ENCODE results near the gene IL13. TPM values are rescaled to one million over a fixed set of nuclear protein-coding genes. Genes with fewer than 3 reads are reported as not detected.

The IL13 gene
- total RNA-seq, 1 donor = not detected

GRCh38 chr5:132669966-132670882 lies 12.3 kb downstream of the IL13 start:
- Histone ChIP-seq H3K4me3 (ENCODE audit: insufficient read depth, low read length) (no peak overlapping the region), H3K4me1 (ENCODE audit: insufficient read depth, low read length) (peaks cover 15% of the 10 kb centered on the region), H3K36me3 (ENCODE audit: insufficient read depth, low read length) (no peaks in the 10 kb centered on the region), H3K27ac (ENCODE audit: low read depth, low read length) (no peak overlapping the region), H3K4me2 (ENCODE audit: insufficient read depth, low read length) (no peak overlapping the region), H3K27me3 (ENCODE audit: insufficient read depth, low read length) (no peaks in the 10 kb centered on the region), H4K20me1 (ENCODE audit: insufficient read depth, low read length) (no peaks in the 10 kb centered on the region), H2AFZ (ENCODE audit: low read length) (no peak overlapping the region), H3K79me2 (ENCODE audit: insufficient read depth, low read length) (no peaks in the 10 kb centered on the region), H3K9me3 (ENCODE audit: low read depth, low read length) (no peaks in the 10 kb centered on the region)
- TF ChIP-seq CTCF (IDR thresholded peaks at IDR 0.05; ENCODE audit: extremely low read depth, low read depth, low read length) = no peak
- DNase-seq (ENCODE audit: insufficient read length, low spot score, missing footprints) = no peak

- Histone ChIP-seq H3K9me3 (ENCODE audit: low read depth, low read length) (no peaks in the 10 kb centered on the region), H3K36me3 (ENCODE audit: insufficient read depth, low read length) (no peaks in the 10 kb centered on the region), H3K79me2 (ENCODE audit: insufficient read depth, low read length) (no peaks in the 10 kb centered on the region), H2AFZ (ENCODE audit: low read length) (no peak overlapping the region), H3K27ac (ENCODE audit: low read depth, low read length) (no peak overlapping the region), H3K4me3 (ENCODE audit: insufficient read depth, low read length) (no peak overlapping the region), H3K4me1 (ENCODE audit: insufficient read depth, low read length) (peaks cover 19% of the 10 kb centered on the region), H3K4me2 (ENCODE audit: insufficient read depth, low read length) (no peak overlapping the region), H3K27me3 (ENCODE audit: insufficient read depth, low read length) (no peaks in the 10 kb centered on the region), H4K20me1 (ENCODE audit: insufficient read depth, low read length) (no peaks in the 10 kb centered on the region)
- peak; percentile 29 for DNase-seq (ENCODE audit: insufficient read length, low spot score, missing footprints)
- TF ChIP-seq CTCF (IDR thresholded peaks at IDR 0.05; ENCODE audit: extremely low read depth, low read depth, low read length) = no peak
Observed at GRCh38 chr5:132671000-132671399, 13.0 kb downstream of the IL13 start.

GRCh38 chr5:132673488-132673887 lies 15.5 kb downstream of the IL13 start:
- DNase-seq (ENCODE audit: insufficient read length, low spot score, missing footprints) = no peak
- peaks cover 35% of the 10 kb centered on the region for H3K4me1 ChIP-seq (ENCODE audit: insufficient read depth, low read length)
- no peaks in the 10 kb centered on the region for H3K79me2 ChIP-seq (ENCODE audit: insufficient read depth, low read length)
- no peak for TF ChIP-seq CTCF (IDR thresholded peaks at IDR 0.05; ENCODE audit: extremely low read depth, low read depth, low read length)
- no peaks in the 10 kb centered on the region for H3K36me3 ChIP-seq (ENCODE audit: insufficient read depth, low read length)
- no peaks in the 10 kb centered on the region for H4K20me1 ChIP-seq (ENCODE audit: insufficient read depth, low read length)
- H3K4me3 ChIP-seq (ENCODE audit: insufficient read depth, low read length) = no peak overlapping the region
- no peaks in the 10 kb centered on the region for H3K9me3 ChIP-seq (ENCODE audit: low read depth, low read length)
- H3K27ac ChIP-seq (ENCODE audit: low read depth, low read length) = no peak overlapping the region
- H3K4me2 ChIP-seq (ENCODE audit: insufficient read depth, low read length) = no peak overlapping the region
- no peaks in the 10 kb centered on the region for H3K27me3 ChIP-seq (ENCODE audit: insufficient read depth, low read length)
- no peak overlapping the region for H2AFZ ChIP-seq (ENCODE audit: low read length)

GRCh38 chr5:132673939-132674630 lies 16.1 kb downstream of the IL13 start, which contains the start of gene IL4:
TSS of gene IL4 (plus strand) at chr5:132673989. CDS start at chr5:132674051, 62 bp downstream.
- Histone ChIP-seq H3K79me2 (ENCODE audit: insufficient read depth, low read length) (no peaks in the 10 kb centered on the region), H3K27ac (ENCODE audit: low read depth, low read length) (peak within 1 kb of the TSS; percentile 90), H3K27me3 (ENCODE audit: insufficient read depth, low read length) (no peaks in the 10 kb centered on the region), H3K9me3 (ENCODE audit: low read depth, low read length) (no peaks in the 10 kb centered on the region), H2AFZ (ENCODE audit: low read length) (peak within 1 kb of the TSS; percentile 83), H4K20me1 (ENCODE audit: insufficient read depth, low read length) (no peaks in the 10 kb centered on the region), H3K4me1 (ENCODE audit: insufficient read depth, low read length) (peaks cover 35% of the 10 kb centered on the region), H3K4me3 (ENCODE audit: insufficient read depth, low read length) (peak within 1 kb of the TSS; percentile 69), H3K36me3 (ENCODE audit: insufficient read depth, low read length) (no peaks in the 10 kb centered on the region), H3K4me2 (ENCODE audit: insufficient read depth, low read length) (peak within 1 kb of the TSS; percentile 86)
- TF ChIP-seq CTCF (IDR thresholded peaks at IDR 0.05; ENCODE audit: extremely low read depth, low read depth, low read length) = no peak
- DNase-seq (ENCODE audit: insufficient read length, low spot score, missing footprints) = no peak

Measured in osteoblast (primary cell).